ENCODE measurements around the gene LGI4.
"Not testable (repeated sequence)": the region's sequence is repeated elsewhere in the genome, so short reads cannot be mapped to it uniquely, and the experiment has no call there.

The LGI4 gene

DNA sequence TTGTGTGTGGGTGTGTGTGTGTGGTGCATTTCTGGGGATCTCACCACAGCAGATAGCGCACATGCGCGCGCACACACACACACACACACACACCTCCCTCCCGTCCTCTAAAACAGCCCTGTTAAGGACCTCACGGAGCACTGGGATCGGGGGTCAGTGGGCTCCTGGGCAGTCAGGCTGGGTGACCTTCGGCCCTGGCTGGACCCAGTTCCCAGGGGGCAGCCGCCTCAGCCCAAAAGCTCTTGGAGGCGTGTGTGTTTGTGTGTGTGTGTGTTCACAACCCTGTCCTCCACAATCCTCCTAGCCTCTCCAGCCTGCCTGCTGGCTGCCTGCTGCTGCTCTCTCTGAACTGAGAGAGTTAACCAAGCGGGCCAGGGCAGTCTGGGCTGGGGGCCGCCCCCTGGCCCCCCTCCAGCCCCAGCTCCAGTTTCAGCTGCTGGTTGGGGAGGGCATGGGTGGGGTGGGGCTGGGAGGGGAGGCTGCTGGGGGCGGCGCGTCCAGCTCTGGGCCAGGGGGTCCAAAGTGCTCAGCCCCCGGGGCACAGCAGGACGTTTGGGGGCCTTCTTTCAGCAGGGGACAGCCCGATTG lies 3.5 kb upstream of the LGI4 start, which contains the start of gene FXYD1:
TSS of gene FXYD1 (plus strand) at position 520 of the 588 bp plus-strand sequence. CDS start 1,256 bp downstream, outside the sequence.
- peaks cover 28% of the 10 kb centered on the region for H3K4me1 Mint-ChIP-seq
- H3K36me3 Mint-ChIP-seq, result no peaks in the 10 kb centered on the region
- H3K4me3 Mint-ChIP-seq, result no peak within 1 kb of the TSS
- no peaks in the 10 kb centered on the region for H3K9me3 Mint-ChIP-seq
- H3K27ac Mint-ChIP-seq, result peak within 1 kb of the TSS; percentile 59
- no peaks in the 10 kb centered on the region for H3K27me3 Mint-ChIP-seq

- Mint-ChIP-seq H3K9me3 (no peaks in the 10 kb centered on the region), H3K36me3 (no peaks in the 10 kb centered on the region), H3K27me3 (no peaks in the 10 kb centered on the region), H3K27ac (no peak overlapping the region), H3K4me3 (no peak overlapping the region), H3K4me1 (peaks cover 23% of the 10 kb centered on the region)
These were observed 2.3 kb upstream of the LGI4 start for GRCh38 chr19:35136977-35137702.

GRCh38 chr19:35136231-35136630 lies 1.4 kb upstream of the LGI4 start:
- H3K27me3 Mint-ChIP-seq, result no peaks in the 10 kb centered on the region
- H3K27ac Mint-ChIP-seq, result no peak overlapping the region
- H3K4me3 Mint-ChIP-seq, result no peak overlapping the region
- H3K36me3 Mint-ChIP-seq, result no peaks in the 10 kb centered on the region
- H3K9me3 Mint-ChIP-seq, result no peaks in the 10 kb centered on the region
- H3K4me1 Mint-ChIP-seq, result peaks cover 14% of the 10 kb centered on the region

DNA sequence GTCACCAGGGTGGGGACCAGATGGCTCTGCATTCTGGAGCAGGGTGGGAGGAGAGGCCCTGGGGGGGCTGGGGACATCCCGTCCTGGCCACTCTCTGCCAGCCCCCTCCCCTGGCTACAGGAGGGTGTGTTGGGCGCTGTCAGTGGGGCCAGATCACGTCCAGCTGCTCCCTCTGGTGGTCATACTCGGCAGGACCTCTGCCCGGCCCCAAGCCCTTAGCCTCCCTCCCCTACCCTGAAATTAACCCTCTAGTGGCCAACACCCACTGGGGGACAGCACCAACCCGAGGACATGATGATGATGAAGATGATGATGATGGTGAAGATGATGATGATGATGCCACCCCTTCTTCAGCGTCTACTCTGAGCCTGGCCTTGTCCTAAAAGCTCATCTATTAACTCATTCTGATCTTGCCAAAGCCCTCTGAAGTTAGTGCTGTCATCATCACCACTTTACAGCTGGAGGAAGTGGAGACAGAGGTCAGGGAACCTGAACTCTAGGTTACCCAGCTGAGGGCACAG lies 590 bp upstream of the LGI4 start:
- Mint-ChIP-seq H3K27ac (no peak overlapping the region), H3K4me1 (peaks cover 7% of the 10 kb centered on the region), H3K9me3 (no peaks in the 10 kb centered on the region), H3K36me3 (no peaks in the 10 kb centered on the region), H3K27me3 (no peaks in the 10 kb centered on the region), H3K4me3 (no peak overlapping the region)

DNA sequence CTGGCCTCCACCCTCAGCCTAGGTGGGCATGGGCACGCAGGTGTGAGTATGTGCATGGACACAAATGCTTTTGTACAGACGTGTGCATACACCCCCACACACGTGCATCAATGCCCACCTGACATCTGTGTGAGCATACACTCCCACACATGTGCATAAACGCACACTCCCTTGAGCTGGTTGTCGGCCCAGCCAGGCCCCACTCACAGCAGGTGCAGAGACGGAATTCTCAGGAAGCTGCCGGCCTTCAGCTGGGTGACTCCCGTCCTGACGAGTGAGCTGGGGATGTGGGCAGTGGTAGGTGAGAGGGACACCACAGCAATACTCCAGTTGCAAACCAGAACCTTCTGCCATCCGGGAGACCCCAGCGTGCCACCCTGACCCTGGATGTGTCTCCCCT lies 1.0 kb downstream of the LGI4 start:
- no peaks in the 10 kb centered on the region for H3K36me3 Mint-ChIP-seq
- peaks cover 7% of the 10 kb centered on the region for H3K4me1 Mint-ChIP-seq
- H3K27ac Mint-ChIP-seq, result no peak overlapping the region
- no peak overlapping the region for H3K4me3 Mint-ChIP-seq
- H3K9me3 Mint-ChIP-seq, result no peaks in the 10 kb centered on the region
- H3K27me3 Mint-ChIP-seq, result no peaks in the 10 kb centered on the region

DNA sequence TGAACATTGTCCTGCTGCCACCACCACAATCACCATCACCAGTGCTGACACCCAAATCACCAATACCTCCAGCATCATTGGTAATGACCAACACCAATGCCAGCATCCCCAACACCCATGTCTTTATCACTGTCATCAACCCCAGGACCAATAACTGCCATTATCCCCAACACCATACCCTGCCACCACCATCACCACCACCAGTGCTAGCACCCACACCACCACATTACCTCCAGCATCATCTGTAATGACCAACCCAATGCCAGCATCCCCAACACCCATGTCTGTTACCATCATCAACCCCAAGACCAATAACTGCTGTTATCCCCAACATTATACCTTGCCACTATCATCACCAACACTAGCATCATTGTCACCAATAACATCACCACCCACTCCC lies 2.6 kb downstream of the LGI4 start:
- Mint-ChIP-seq H3K36me3 (no peaks in the 10 kb centered on the region), H3K9me3 (no peaks in the 10 kb centered on the region), H3K4me3 (no peak overlapping the region), H3K27me3 (no peaks in the 10 kb centered on the region), H3K27ac (no peak overlapping the region), H3K4me1 (peaks cover 7% of the 10 kb centered on the region)

GRCh38 chr19:35130761-35131720 lies 3.8 kb downstream of the LGI4 start:
- Mint-ChIP-seq H3K4me1 (peaks cover 4% of the 10 kb centered on the region), H3K9me3 (no peaks in the 10 kb centered on the region), H3K36me3 (no peaks in the 10 kb centered on the region), H3K27me3 (no peaks in the 10 kb centered on the region), H3K4me3 (no peak overlapping the region), H3K27ac (no peak overlapping the region)

- H3K36me3 Mint-ChIP-seq, H3K4me3 Mint-ChIP-seq, H3K27me3 Mint-ChIP-seq, H3K9me3 Mint-ChIP-seq, H3K27ac Mint-ChIP-seq, H3K4me1 Mint-ChIP-seq: not testable (repeated sequence)
These were observed 5.1 kb downstream of the LGI4 start for GRCh38 chr19:35129724-35130274.

- H3K4me3 Mint-ChIP-seq, result no peak overlapping the region
- no peak overlapping the region for H3K27ac Mint-ChIP-seq
- H3K4me1 Mint-ChIP-seq, result peaks cover 13% of the 10 kb centered on the region
- no peaks in the 10 kb centered on the region for H3K27me3 Mint-ChIP-seq
- H3K36me3 Mint-ChIP-seq, result no peaks in the 10 kb centered on the region
- no peaks in the 10 kb centered on the region for H3K9me3 Mint-ChIP-seq
These were observed 6.3 kb downstream of the LGI4 start for GRCh38 chr19:35128398-35129057.

DNA sequence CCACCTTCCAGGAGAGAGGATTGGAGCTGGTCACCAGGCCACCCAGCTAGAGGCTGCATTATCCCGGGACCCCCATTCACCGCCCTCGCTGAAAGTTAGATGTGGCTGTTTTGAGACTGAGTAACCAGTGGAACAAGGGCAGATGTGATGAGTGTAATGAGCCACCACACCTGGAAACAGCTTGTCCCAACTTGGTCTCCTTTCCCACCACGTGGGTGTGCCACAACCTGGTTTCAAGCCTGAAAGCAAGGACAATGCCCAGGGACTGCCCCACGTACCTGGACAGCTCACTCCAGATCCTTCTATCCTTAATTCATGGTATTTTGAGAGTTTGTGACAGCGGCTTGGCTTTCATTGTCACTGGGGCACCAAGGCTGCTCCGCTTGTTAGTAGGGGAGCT lies 7.0 kb downstream of the LGI4 start:
- H3K4me3 Mint-ChIP-seq, result no peak overlapping the region
- H3K9me3 Mint-ChIP-seq, result no peaks in the 10 kb centered on the region
- H3K4me1 Mint-ChIP-seq, result peaks cover 13% of the 10 kb centered on the region
- H3K27ac Mint-ChIP-seq, result no peak overlapping the region
- no peaks in the 10 kb centered on the region for H3K27me3 Mint-ChIP-seq
- no peaks in the 10 kb centered on the region for H3K36me3 Mint-ChIP-seq

- H3K4me1 Mint-ChIP-seq, result peaks cover 13% of the 10 kb centered on the region
These were observed 8.3 kb downstream of the LGI4 start for GRCh38 chr19:35126624-35126959.

GRCh38 chr19:35125749-35126623 lies 8.9 kb downstream of the LGI4 start:
- H3K27ac Mint-ChIP-seq, result no peak overlapping the region

More at GRCh38 chr19:35126624-35126959, 8.3 kb downstream of the LGI4 start:
- Mint-ChIP-seq H3K27me3 (no peaks in the 10 kb centered on the region), H3K27ac (no peak overlapping the region), H3K4me3 (no peak overlapping the region), H3K9me3 (no peaks in the 10 kb centered on the region), H3K36me3 (no peaks in the 10 kb centered on the region)

GRCh38 chr19:35125270-35125717 lies 9.6 kb downstream of the LGI4 start:
- peak overlapping the region; percentile 26 for H3K4me3 Mint-ChIP-seq
- peak overlapping the region; percentile 70 for H3K27ac Mint-ChIP-seq
- H3K36me3 Mint-ChIP-seq, result no peaks in the 10 kb centered on the region
- H3K9me3 Mint-ChIP-seq, result no peaks in the 10 kb centered on the region
- H3K27me3 Mint-ChIP-seq, result no peaks in the 10 kb centered on the region
- H3K4me1 Mint-ChIP-seq, result peaks cover 13% of the 10 kb centered on the region

More at GRCh38 chr19:35125749-35126623, 8.9 kb downstream of the LGI4 start:
- no peaks in the 10 kb centered on the region for H3K36me3 Mint-ChIP-seq
- no peaks in the 10 kb centered on the region for H3K27me3 Mint-ChIP-seq
- no peaks in the 10 kb centered on the region for H3K9me3 Mint-ChIP-seq
- H3K4me1 Mint-ChIP-seq, result peaks cover 13% of the 10 kb centered on the region
- peak overlapping the region; percentile 26 for H3K4me3 Mint-ChIP-seq

All from activated naive CD4-positive, alpha-beta T cell treated with anti-CD3 and anti-CD28 coated beads, Interleukin-2, amount 50 U/mL, for 24 hours (primary cell).